GM19455 (cell line): ENCODE results near the gene MSRB2.
"Not testable (repeated sequence)": the region's sequence is repeated elsewhere in the genome, so short reads cannot be mapped to it uniquely, and the experiment has no call there.

Experiments used
- ATAC-seq: cut with Tn5 transposase; IDR thresholded peaks from one replicate; pipeline ENCODE4 v1.9.1; 2021; ENCODE audit not compliant: unreplicated experiment

The MSRB2 gene

GRCh38 chr10:23095404-23095965 is at the start of gene MSRB2:
MSRB2 (plus strand) TSS chr10:23095579; CDS start chr10:23095609, 30 bp downstream.
- peak; percentile 83 for ATAC-seq

DNA sequence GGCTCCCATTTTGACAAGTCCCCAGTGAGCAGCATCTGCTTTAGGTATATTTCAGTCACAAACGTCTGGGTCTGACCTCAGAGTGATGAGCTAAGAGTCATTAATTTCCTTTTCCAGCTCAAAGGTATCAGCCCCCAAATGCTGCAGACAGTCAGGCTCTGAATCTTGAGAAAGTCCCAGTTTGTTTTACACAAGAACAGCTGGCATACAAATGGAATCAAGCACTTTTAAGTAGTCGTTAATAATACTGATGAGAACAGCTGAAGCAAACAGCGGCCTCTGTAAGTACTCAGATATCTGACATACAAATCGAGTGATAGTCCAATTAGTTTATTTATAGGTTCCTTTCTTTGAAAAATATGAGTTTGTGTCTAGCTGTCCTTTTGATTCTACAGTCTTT is 49.4 kb upstream of the MSRB2 start:
- ATAC-seq = no peak

DNA sequence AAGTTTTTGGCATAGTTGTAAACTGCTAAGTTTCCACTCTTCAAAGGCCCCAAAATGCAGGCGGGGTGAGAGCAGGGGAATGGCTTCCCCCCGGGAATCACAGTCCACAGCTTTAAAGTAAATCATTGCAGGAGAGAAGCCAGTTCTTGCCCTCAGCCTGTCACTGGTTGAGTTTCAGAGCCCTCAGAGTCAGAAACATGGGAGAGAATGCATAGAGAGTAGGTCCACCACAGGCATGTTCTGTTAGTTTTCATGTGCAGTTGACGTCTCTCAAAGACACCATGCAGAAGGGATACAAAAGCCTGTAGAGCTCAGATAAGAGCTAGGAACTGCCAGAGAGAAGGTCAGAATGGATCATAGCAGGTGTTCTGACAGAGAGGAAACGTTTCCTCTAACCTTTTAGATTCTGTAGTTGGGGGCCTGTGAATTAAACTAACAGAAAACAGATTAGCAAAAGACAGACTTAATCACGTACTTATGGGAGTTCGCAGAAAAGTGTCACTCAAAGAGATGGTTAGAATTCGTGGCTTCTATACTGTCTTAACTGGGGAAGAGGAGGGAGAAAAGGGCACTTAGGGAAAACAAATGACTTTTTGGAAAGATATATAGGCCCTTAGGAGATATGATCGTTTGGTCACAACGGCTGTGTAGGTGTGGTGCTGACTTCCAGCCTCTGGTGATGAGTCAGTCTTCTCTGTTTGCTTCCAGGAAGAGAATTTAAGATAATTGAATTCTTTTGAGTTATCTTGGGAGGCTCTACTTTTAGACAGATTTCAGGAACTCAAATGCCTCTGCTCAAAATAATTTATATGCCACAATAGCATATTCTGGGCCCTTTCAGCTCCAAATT is 48.0 kb upstream of the MSRB2 start:
- ATAC-seq = no peak

- ATAC-seq = no peak
Measured at GRCh38 chr10:23048191-23048590, 47.2 kb upstream of the MSRB2 start.

GRCh38 chr10:23051278-23051677 is 44.1 kb upstream of the MSRB2 start:
- no peak for ATAC-seq

GRCh38 chr10:23051855-23052331 is 43.5 kb upstream of the MSRB2 start:
- no peak for ATAC-seq

- no peak for ATAC-seq
Measured at GRCh38 chr10:23053036-23053435, 42.3 kb upstream of the MSRB2 start.

GRCh38 chr10:23055424-23056185 is 39.8 kb upstream of the MSRB2 start:
- ATAC-seq = no peak

GRCh38 chr10:23056186-23056579 is 39.2 kb upstream of the MSRB2 start:
- no peak for ATAC-seq

DNA sequence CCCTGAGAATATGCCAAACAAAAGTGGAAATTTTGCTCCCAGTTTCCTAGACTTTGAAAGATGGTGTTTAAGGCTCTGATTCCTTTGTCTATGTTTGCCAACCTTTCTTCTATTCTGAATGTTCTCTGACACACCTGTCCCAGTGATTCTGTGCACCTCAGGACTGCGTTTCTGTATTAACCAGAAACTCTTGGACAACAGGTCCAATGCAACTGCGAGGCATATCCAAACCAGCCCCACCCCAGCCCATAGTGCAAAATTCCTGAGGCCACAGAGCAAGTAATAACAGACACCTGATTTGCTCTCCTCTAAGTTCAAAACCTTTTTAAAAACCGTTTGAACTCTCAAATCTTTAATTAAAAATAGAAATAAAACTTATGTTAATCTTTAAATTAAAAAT is 37.0 kb upstream of the MSRB2 start:
- ATAC-seq = no peak

- ATAC-seq = no peak
Measured at GRCh38 chr10:23060918-23061317, 34.5 kb upstream of the MSRB2 start.

DNA sequence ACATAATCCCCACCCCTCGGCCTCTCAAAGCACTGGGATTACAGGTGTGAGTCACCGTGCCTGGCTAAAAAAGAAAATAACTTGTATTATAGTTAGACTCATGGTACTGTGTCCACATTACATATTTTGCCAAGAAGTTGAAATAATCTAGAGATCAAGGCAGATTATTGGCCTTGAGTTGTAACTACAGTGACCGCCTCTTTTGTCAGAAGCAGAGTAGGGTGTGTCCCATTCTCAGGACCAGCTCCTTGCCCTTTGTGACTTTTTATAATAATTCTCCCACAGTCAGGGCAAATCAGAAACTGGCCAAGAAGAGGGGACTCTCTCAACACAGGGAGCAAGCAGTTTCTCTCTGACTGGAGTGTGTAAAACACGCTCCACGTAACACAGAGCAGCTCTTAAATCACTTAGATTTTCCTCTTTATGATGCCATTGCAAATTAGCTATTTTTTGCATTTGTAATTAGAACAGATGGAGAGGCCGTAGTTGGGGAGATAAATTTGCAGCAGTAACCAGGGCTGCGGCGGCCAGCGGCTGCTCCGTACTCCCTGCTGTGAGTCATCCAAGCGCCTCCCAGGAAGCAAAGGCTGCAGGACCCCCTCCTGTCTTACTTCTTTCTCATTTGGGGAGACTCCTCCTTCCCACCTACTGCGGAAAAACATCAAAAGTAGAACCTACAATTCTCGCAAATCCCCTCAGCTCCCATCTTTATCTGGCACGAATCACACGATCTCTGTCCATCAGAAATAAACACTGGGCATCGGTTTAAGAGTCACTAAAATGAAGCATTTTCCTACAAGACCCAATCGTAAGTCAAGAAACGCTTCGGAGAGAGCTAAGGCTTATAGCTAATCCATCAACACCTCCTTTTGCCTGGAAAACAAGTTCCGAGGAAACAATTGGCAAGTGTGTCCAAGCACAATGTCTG is 32.1 kb upstream of the MSRB2 start:
- ATAC-seq = no peak

- ATAC-seq = no peak
Measured at GRCh38 chr10:23063973-23064812, 31.2 kb upstream of the MSRB2 start.

GRCh38 chr10:23064813-23065114 is 30.6 kb upstream of the MSRB2 start:
- ATAC-seq = not testable (repeated sequence)

DNA sequence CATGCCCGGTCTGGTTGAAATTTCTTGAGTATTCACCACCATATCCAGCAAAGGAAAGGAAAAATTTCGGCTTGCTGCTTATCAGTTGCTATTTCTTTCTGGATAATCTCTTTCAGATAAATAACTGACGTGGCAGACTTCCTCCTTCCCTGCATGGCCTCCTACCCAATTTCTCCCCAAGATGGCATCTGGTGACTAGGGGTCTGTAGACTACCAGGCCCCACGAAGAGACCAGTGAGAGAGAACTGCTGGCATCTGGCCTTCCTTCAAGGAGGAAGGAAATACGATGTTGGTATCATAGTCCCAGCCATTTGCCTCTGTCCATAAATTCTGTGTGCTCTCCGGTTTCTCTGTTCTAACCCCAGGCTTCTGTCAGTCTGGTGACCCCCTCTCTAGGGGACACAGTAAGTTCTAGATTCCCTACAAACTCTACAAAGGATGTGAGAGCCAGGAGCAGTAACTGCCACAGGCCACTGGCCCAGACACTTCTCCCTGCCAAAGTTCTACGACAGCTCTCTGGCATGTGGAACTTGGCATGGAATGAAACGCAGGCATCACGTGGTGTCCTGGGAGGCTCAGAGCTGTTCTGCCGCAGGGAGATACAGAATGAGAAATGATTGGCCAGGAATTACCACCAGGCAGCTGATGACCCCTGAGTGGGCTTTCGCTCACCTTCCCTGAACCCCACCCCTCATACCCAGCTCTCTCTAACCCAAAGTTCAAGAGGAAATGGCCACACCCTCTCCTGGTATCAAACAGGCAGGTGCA is 30.0 kb upstream of the MSRB2 start:
- no peak for ATAC-seq

DNA sequence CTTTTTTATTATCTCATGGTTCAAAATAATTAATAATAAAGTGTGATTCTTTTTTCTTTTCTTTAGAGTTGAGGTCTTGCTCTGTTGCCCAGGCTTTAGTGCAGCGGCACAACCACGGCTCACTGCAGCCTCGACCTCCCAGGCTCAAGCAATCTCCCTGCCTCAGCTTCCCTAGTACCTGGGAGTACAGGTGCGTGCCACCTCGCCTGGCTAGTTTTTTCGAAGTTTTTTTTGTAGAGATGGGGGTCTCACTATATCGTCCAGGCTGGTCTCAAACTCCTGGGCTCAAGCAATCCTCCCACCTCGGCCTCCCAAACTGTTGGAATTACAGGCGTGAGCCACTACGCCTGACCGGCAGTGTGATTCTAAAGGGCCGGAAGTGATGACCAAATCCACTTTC is 28.0 kb upstream of the MSRB2 start:
- no peak for ATAC-seq

- peak; percentile 40 for ATAC-seq
Measured at GRCh38 chr10:23067939-23068775, 27.2 kb upstream of the MSRB2 start.
